ENCODE data around the gene TRPM4.

GRCh38 chr19:49180659-49181058 is 23.1 kb downstream of the TRPM4 start:
- no peak for TF ChIP-seq TARDBP (IDR thresholded peaks at IDR 0.05)
- no peak for TF ChIP-seq HDGF (IDR thresholded peaks at IDR 0.05; ENCODE audit: borderline replicate concordance)
- no peak for TF ChIP-seq BHLHE40 (IDR thresholded peaks at IDR 0.05; ENCODE audit: borderline replicate concordance)
- TF ChIP-seq FOXM1 (IDR thresholded peaks at IDR 0.05; ENCODE audit: borderline replicate concordance): no peak
- no peak for TF ChIP-seq SP1 (IDR thresholded peaks at IDR 0.05)
- no peak for TF ChIP-seq FOXA1 (IDR thresholded peaks at IDR 0.05)
- no peak for TF ChIP-seq ELF4 (IDR thresholded peaks at IDR 0.05)
- TF ChIP-seq ARNT (IDR thresholded peaks at IDR 0.05): no peak
- no peak for TF ChIP-seq NFRKB (IDR thresholded peaks at IDR 0.05)
- no peak for TF ChIP-seq FOXK2 (IDR thresholded peaks at IDR 0.05)
- no peak for TF ChIP-seq SUZ12 (IDR thresholded peaks at IDR 0.05)
- TF ChIP-seq CTBP1 (IDR thresholded peaks at IDR 0.05; ENCODE audit: borderline replicate concordance): no peak

Measured in HEK293T (cell line).